GM18867 (cell line): Measurements from ENCODE around the gene DGKB.

Experiments
- ATAC-seq: cut with Tn5 transposase; IDR thresholded peaks from one replicate; pipeline ENCODE4 v1.9.1; 2021; ENCODE audit warnings: mild to moderate bottlenecking, moderate library complexity; ENCODE audit not compliant: unreplicated experiment

DGKB gene

GRCh38 chr7:14902589-14903067 is at the start of gene DGKB:
DGKB (minus strand) TSS chr7:14902751.
- no peak for ATAC-seq

GRCh38 chr7:14950013-14950412 is 47.5 kb upstream of the DGKB start:
- no peak for ATAC-seq

GRCh38 chr7:14938181-14938580 is 35.6 kb upstream of the DGKB start:
- no peak for ATAC-seq

- no peak for ATAC-seq
Observed at GRCh38 chr7:14937581-14937980, 35.0 kb upstream of the DGKB start.

GRCh38 chr7:14936554-14936953 is 34.0 kb upstream of the DGKB start:
- no peak for ATAC-seq

GRCh38 chr7:14934839-14935238 is 32.3 kb upstream of the DGKB start:
- ATAC-seq, result no peak

- ATAC-seq, result no peak
Observed at GRCh38 chr7:14931511-14932215, 29.1 kb upstream of the DGKB start.

GRCh38 chr7:14924398-14924797 is 21.8 kb upstream of the DGKB start:
- no peak for ATAC-seq

GRCh38 chr7:14911077-14911476 is 8.5 kb upstream of the DGKB start:
- no peak for ATAC-seq

GRCh38 chr7:14908697-14909096 is 6.1 kb upstream of the DGKB start:
- no peak for ATAC-seq

GRCh38 chr7:14905764-14906163 is 3.2 kb upstream of the DGKB start:
- ATAC-seq, result no peak

- no peak for ATAC-seq
Observed at GRCh38 chr7:14900051-14900450, 2.5 kb downstream of the DGKB start.

- no peak for ATAC-seq
Observed at GRCh38 chr7:14899030-14899429, 3.5 kb downstream of the DGKB start.

- no peak for ATAC-seq
Observed at GRCh38 chr7:14896461-14896860, 6.1 kb downstream of the DGKB start.

- no peak for ATAC-seq
Observed at GRCh38 chr7:14894826-14895225, 7.7 kb downstream of the DGKB start.

- no peak for ATAC-seq
Observed at GRCh38 chr7:14892961-14893360, 9.6 kb downstream of the DGKB start.

GRCh38 chr7:14891289-14891688 is 11.3 kb downstream of the DGKB start:
- no peak for ATAC-seq

- no peak for ATAC-seq
Observed at GRCh38 chr7:14888962-14889361, 13.6 kb downstream of the DGKB start.

GRCh38 chr7:14886533-14886932 is 16.0 kb downstream of the DGKB start:
- no peak for ATAC-seq

GRCh38 chr7:14875941-14876587 is 26.5 kb downstream of the DGKB start:
- no peak for ATAC-seq

- ATAC-seq, result no peak
Observed at GRCh38 chr7:14871880-14872279, 30.7 kb downstream of the DGKB start.

- no peak for ATAC-seq
Observed at GRCh38 chr7:14870394-14870793, 32.2 kb downstream of the DGKB start.

GRCh38 chr7:14868937-14869336 is 33.6 kb downstream of the DGKB start:
- ATAC-seq, result no peak
